IMR-90 (cell line): ENCODE measurements around the gene THOP1. TPM values are rescaled to one million over a fixed set of nuclear protein-coding genes. Genes with fewer than 3 reads are reported as not detected.

Experiments
- ATAC-seq: fragments of 200-7000 bp; cut with Tn5 transposase; 2 replicates; pipeline ENCODE4 v1.9.1; 2020; ENCODE audit warnings: low read depth, mild to moderate bottlenecking, moderate library complexity
- BruUV-seq: library from RNA; stranded (reverse); fragments of 400-500 nt; replicated peaks from 2 replicates; lab custom pipeline; 2021; lab: Mats Ljungman, UMichigan
- CTCF ChIA-PET: fragments of 300-600 bp; formaldehyde crosslinking; extraction: SDS; loops from one replicate; lab custom pipeline; 2021; ENCODE audit warnings: antibody characterized with exemption; lab: Yijun Ruan, JAX
- POLR2A ChIA-PET: fragments of 300-600 bp; sonication (Branson Sonifier 250); formaldehyde crosslinking; loops from one replicate; lab custom pipeline; 2022; ENCODE audit warnings: antibody characterized with exemption; ENCODE audit not compliant: unreplicated experiment; lab: Charles Lee
- DNase-seq: peaks from one replicate; pipeline ENCODE4 v3.0.0; 2013
- H2AFZ ChIP-seq: replicated peaks from 2 replicates; pipeline ENCODE3; 2013; ENCODE audit warnings: low read length, mild to moderate bottlenecking; ENCODE audit not compliant: poor library complexity
- H2AK5ac ChIP-seq: 2 replicates; pipeline ENCODE4 v1.6.1; 2013; ENCODE audit warnings: low read depth, low read length, inconsistent platforms
- H2AK9ac ChIP-seq: replicated peaks from 2 replicates; pipeline ENCODE3; 2013; ENCODE audit warnings: mild to moderate bottlenecking, low read depth, low read length, moderate library complexity; ENCODE audit not compliant: poor library complexity
- H2BK120ac ChIP-seq: 2 replicates; pipeline ENCODE4 v1.6.1; 2013; ENCODE audit warnings: low read depth, low read length, inconsistent platforms
- H2BK15ac ChIP-seq: 3 replicates; pipeline ENCODE4 v1.6.1; 2013; ENCODE audit warnings: low read depth, low read length, inconsistent platforms
- H2BK20ac ChIP-seq: 2 replicates; pipeline ENCODE4 v1.6.1; 2013; ENCODE audit warnings: low read depth, mild to moderate bottlenecking, inconsistent platforms, low read length, moderate library complexity
- H2BK5ac ChIP-seq: 2 replicates; pipeline ENCODE4 v1.6.1; 2013; ENCODE audit warnings: mild to moderate bottlenecking, low read depth, low read length, inconsistent platforms; ENCODE audit not compliant: poor library complexity, severe bottlenecking
- H3K14ac ChIP-seq: replicated peaks from 2 replicates; pipeline ENCODE4 v1.6.1; 2013; ENCODE audit warnings: low read depth, low read length, inconsistent platforms
- H3K18ac ChIP-seq: 2 replicates; pipeline ENCODE4 v1.6.1; 2013; ENCODE audit warnings: low read depth, low read length, control low read depth
- H3K23ac ChIP-seq: 2 replicates; pipeline ENCODE4 v1.6.1; 2013; ENCODE audit warnings: low read depth, low read length, inconsistent platforms
- H3K27ac ChIP-seq: 2 replicates; pipeline ENCODE4 v1.5.1; 2013; ENCODE audit warnings: mild to moderate bottlenecking, control low read depth, low read length; ENCODE audit not compliant: insufficient read depth
- H3K27me3 ChIP-seq: 2 replicates; pipeline ENCODE4 v1.6.1; 2013; ENCODE audit warnings: low read length; ENCODE audit not compliant: control insufficient read depth, insufficient read depth
- H3K36me3 ChIP-seq: 2 replicates; pipeline ENCODE4 v1.6.1; 2013; ENCODE audit warnings: low read length, mixed read lengths; ENCODE audit not compliant: control insufficient read depth, insufficient read depth
- H3K4ac ChIP-seq: 2 replicates; pipeline ENCODE4 v1.6.1; 2013; ENCODE audit warnings: low read depth, low read length, inconsistent platforms
- H3K4me1 ChIP-seq: 2 replicates; pipeline ENCODE4 v1.6.1; 2013; ENCODE audit warnings: low read length, mixed read lengths; ENCODE audit not compliant: control insufficient read depth, insufficient read depth
- H3K4me2 ChIP-seq: 2 replicates; pipeline ENCODE4 v1.6.1; 2013; ENCODE audit warnings: low read depth, mild to moderate bottlenecking, control low read depth, low read length, moderate library complexity
- H3K4me3 ChIP-seq: 2 replicates; pipeline ENCODE4 v1.5.1; 2013; ENCODE audit warnings: low read depth, mild to moderate bottlenecking, control low read depth, low read length, moderate library complexity; ENCODE audit not compliant: insufficient read depth
- H3K56ac ChIP-seq: 2 replicates; pipeline ENCODE4 v1.6.1; 2013; ENCODE audit warnings: low read length, inconsistent platforms; ENCODE audit not compliant: insufficient read depth; ENCODE audit errors: extremely low read depth
- H3K79me1 ChIP-seq, 2 experiments: 2 replicates each; pipeline ENCODE4 v1.6.1; 2013; ENCODE audit warnings: low read length in 2 of 2, inconsistent platforms in 1 of 2, low read depth in 1 of 2
- H3K9ac ChIP-seq: 2 replicates; pipeline ENCODE4 v1.6.1; 2013; ENCODE audit warnings: low read depth, low read length, control low read depth
- H3K9me1 ChIP-seq: 2 replicates; pipeline ENCODE4 v1.6.1; 2013; ENCODE audit warnings: low read length, inconsistent platforms; ENCODE audit not compliant: insufficient read depth
- H3K9me3 ChIP-seq: 2 replicates; pipeline ENCODE4 v1.6.1; 2013; ENCODE audit warnings: low read length; ENCODE audit not compliant: control insufficient read depth, insufficient read depth
- H4K20me1 ChIP-seq: 2 replicates; pipeline ENCODE4 v1.6.1; 2013; ENCODE audit warnings: low read length, inconsistent platforms; ENCODE audit not compliant: insufficient read depth
- H4K5ac ChIP-seq: 2 replicates; pipeline ENCODE4 v1.6.1; 2013; ENCODE audit warnings: mild to moderate bottlenecking, low read depth, low read length, control low read depth
- H4K8ac ChIP-seq, 2 experiments: 2 replicates each; pipeline ENCODE4 v1.6.1; 2013; ENCODE audit warnings: low read depth in 2 of 2, low read length in 2 of 2, control low read depth in 1 of 2, inconsistent platforms in 1 of 2
- H4K91ac ChIP-seq: 2 replicates; pipeline ENCODE4 v1.6.1; 2013; ENCODE audit warnings: low read depth, low read length, inconsistent platforms; ENCODE audit not compliant: insufficient read depth
- BHLHE40 ChIP-seq: fragments of 150-350 bp; IDR thresholded peaks from 2 replicates; pipeline ENCODE4 v1.6.1; 2016; ENCODE audit warnings: mild to moderate bottlenecking, low read depth, low read length
- CEBPB ChIP-seq: IDR thresholded peaks from 2 replicates; pipeline ENCODE4 v1.6.1; 2012; ENCODE audit warnings: low read depth, low read length, improper control_type of control experiment
- CHD1 ChIP-seq: IDR thresholded peaks from 2 replicates; pipeline ENCODE4 v1.6.1; 2012; ENCODE audit warnings: low read depth, low read length, improper control_type of control experiment
- CTCF ChIP-seq: conservative IDR thresholded peaks from 2 replicates; pipeline ENCODE4 v1.5.1; 2012; ENCODE audit warnings: mild to moderate bottlenecking, low read depth, low read length, improper control_type of control experiment
- ELK1 ChIP-seq: fragments of 150-350 bp; IDR thresholded peaks from 2 replicates; pipeline ENCODE4 v1.6.1; 2016; ENCODE audit warnings: low read depth, mild to moderate bottlenecking, low read length, moderate library complexity, borderline replicate concordance
- FOS ChIP-seq: fragments of 150-350 bp; IDR thresholded peaks from 2 replicates; pipeline ENCODE4 v1.6.1; 2016; ENCODE audit warnings: low read depth, low read length
- MAFK ChIP-seq: IDR thresholded peaks from 2 replicates; pipeline ENCODE4 v1.6.1; 2012; ENCODE audit warnings: low read depth, low read length, improper control_type of control experiment
- MAZ ChIP-seq: IDR thresholded peaks from 2 replicates; pipeline ENCODE4 v1.6.1; 2012; ENCODE audit warnings: low read depth, mild to moderate bottlenecking, low read length, improper control_type of control experiment, moderate library complexity, borderline replicate concordance
- MXI1 ChIP-seq: IDR thresholded peaks from 2 replicates; pipeline ENCODE4 v1.6.1; 2012; ENCODE audit warnings: low read depth, mild to moderate bottlenecking, low read length, moderate library complexity, borderline replicate concordance
- NFE2L2 ChIP-seq: fragments of 150-350 bp; IDR thresholded peaks from 2 replicates; pipeline ENCODE4 v1.6.1; 2016; ENCODE audit warnings: low read depth, mild to moderate bottlenecking, low read length
- RAD21 ChIP-seq: IDR thresholded peaks from 2 replicates; pipeline ENCODE4 v1.6.1; 2012; ENCODE audit warnings: low read length, improper control_type of control experiment
- RCOR1 ChIP-seq: IDR thresholded peaks from 2 replicates; pipeline ENCODE4 v1.6.1; 2012; ENCODE audit warnings: mild to moderate bottlenecking, low read length, improper control_type of control experiment; ENCODE audit not compliant: insufficient replicate concordance
- RFX5 ChIP-seq: IDR thresholded peaks from 2 replicates; pipeline ENCODE4 v1.8.0; 2012; ENCODE audit warnings: low read depth, mild to moderate bottlenecking, low read length, moderate library complexity
- USF2 ChIP-seq: fragments of 150-350 bp; IDR thresholded peaks from 2 replicates; pipeline ENCODE4 v1.6.1; 2017; ENCODE audit warnings: mild to moderate bottlenecking, antibody characterized with exemption, low read length, low read depth
- WGBS, 2 experiments: methylation state at CpG; one replicate each; pipeline versions ENCODE4 v1.1.5 to v1.1.7; 2013; ENCODE audit warnings: missing lambda C conversion rate in 2 of 2; ENCODE audit not compliant: insufficient read length in 1 of 2; ENCODE audit errors: extremely low coverage in 2 of 2; 5-methylcytosine and 5-hydroxymethylcytosine counted together
- dilution Hi-C: fragments of 300-500 bp; cut with HindIII; formaldehyde crosslinking; loops from one replicate; pipeline ENCODE4 v1.14.3; 2018; ENCODE audit warnings: low sequenced_read_pairs; ENCODE audit not compliant: unreplicated experiment
- in situ Hi-C: fragments of 300-500 bp; cut with MboI; formaldehyde crosslinking; loops from 3 replicates; pipeline ENCODE4 v1.14.3; 2019; ENCODE audit warnings: low sequenced_read_pairs, inconsistent platforms, mixed read lengths
- intact Hi-C: fragments of 100-400 bp; cut with micrococcal nuclease; formaldehyde crosslinking; loops from 2 replicates; pipeline ENCODE4 v1.10.0; 2022
- polyA plus RNA-seq, 3 experiments: library from polyadenylated mRNA; depleted of rRNA; stranded (reverse); fragments of >200 nt; gene quantifications; 2 replicates each; pipeline ENCODE4 v1.2.3, GENCODE V29; 2012; ENCODE audit warnings: low replicate concordance in 1 of 3
- total RNA-seq: library from RNA; depleted of rRNA; stranded (reverse); fragments of >200 nt; gene quantifications from 2 replicates; pipeline ENCODE4 v1.2.3, GENCODE V29; 2012

The THOP1 gene
- total and polyA plus RNA-seq, 2 of the 4 experiments (the other 2 are of a cell fraction), result 57.5 to 91.9 TPM

- peaks cover 53% of the 10 kb centered on the region for H3K36me3 ChIP-seq
- ATAC-seq, result no peak
- TF ChIP-seq BHLHE40 (no peak), MAZ (no peak), RFX5 (no peak), MXI1 (no peak), FOS (no peak), MAFK (no peak), CEBPB (no peak), NFE2L2 (no peak), ELK1 (no peak), USF2 (no peak), RAD21 (no peak), RCOR1 (no peak), CTCF (no peak), CHD1 (no peak)
Observed at GRCh38 chr19:2804156-2805004, 19.1 kb downstream of the THOP1 start.

More at GRCh38 chr19:2804156-2805004, 19.1 kb downstream of the THOP1 start:
- Histone ChIP-seq H3K56ac (no peak overlapping the region), H2AK9ac (no peak overlapping the region), H3K23ac (no peak overlapping the region), H2BK120ac (no peak overlapping the region), H4K91ac (no peak overlapping the region), H2BK20ac (no peak overlapping the region), H2BK15ac (no peak overlapping the region), H3K4ac (no peak overlapping the region), H3K9me1 (no peaks in the 10 kb centered on the region), H4K20me1 (peaks cover 6% of the 10 kb centered on the region; the same call in 1 of the 2 replicates), H4K5ac (no peak overlapping the region), H3K27me3 (no peaks in the 10 kb centered on the region), H2AFZ (no peak overlapping the region), H3K9me3 (no peaks in the 10 kb centered on the region), H3K4me2 (no peak overlapping the region), H3K79me1 (peaks cover 0 to 12% of the 10 kb centered on the region in 2 experiments; a peak in 2 of 4 replicates), H4K8ac (no peak overlapping the region), H3K14ac (no peak overlapping the region), H3K18ac (no peak overlapping the region), H3K9ac (no peak overlapping the region), H2AK5ac (no peak overlapping the region), H3K27ac (no peak overlapping the region), H3K4me3 (no peak overlapping the region), H3K4me1 (no peaks in the 10 kb centered on the region), H2BK5ac (no peak overlapping the region)
- ChIA-PET CTCF (no interaction called here), POLR2A (no interaction called here)
- WGBS, 2 experiments, result 94% methylated on average over 6 of the region's 27 CpGs; no CpG with 5 or more reads in 1 of the 2 experiments
- dilution Hi-C loops (no loop called here), in situ Hi-C loops (no loop called here), intact Hi-C loops (no loop called here)
- no TSS peak for BruUV-seq
- DNase-seq, result no peak
